Stomach smooth muscle (tissue), 2 donors: Measurements from ENCODE around the gene TRIO.

ENCODE experiments used
- H3K27ac ChIP-seq: one replicate; pipeline ENCODE4 v1.7.0; 2013; ENCODE audit warnings: mild to moderate bottlenecking, low read length, inconsistent platforms
- H3K27me3 ChIP-seq, 2 donors: one replicate each; pipeline ENCODE4 v1.7.0; 2013; ENCODE audit warnings: low read length in 2 of 2; ENCODE audit not compliant: insufficient read depth in 2 of 2, control insufficient read depth in 1 of 2
- H3K36me3 ChIP-seq, 2 donors: one replicate each; pipeline ENCODE4 v1.7.0; 2013; ENCODE audit warnings: low read length in 2 of 2; ENCODE audit not compliant: control insufficient read depth in 2 of 2, insufficient read depth in 2 of 2
- H3K4me1 ChIP-seq: one replicate; pipeline ENCODE4 v1.7.0; 2013; ENCODE audit warnings: low read length; ENCODE audit not compliant: control insufficient read depth, insufficient read depth
- H3K4me3 ChIP-seq, 2 donors: one replicate each; pipeline ENCODE4 v1.7.0; 2013; ENCODE audit warnings: low read length in 2 of 2
- H3K9ac ChIP-seq, 2 donors: one replicate each; pipeline ENCODE4 v1.7.0; 2013; ENCODE audit warnings: low read length in 2 of 2, mild to moderate bottlenecking in 1 of 2
- H3K9me3 ChIP-seq, 2 donors: one replicate each; pipeline ENCODE4 v1.7.0; 2013; ENCODE audit warnings: low read length in 2 of 2; ENCODE audit not compliant: control insufficient read depth in 2 of 2
- donor health status: healthy.
- donor health status: Pancreatic carcinoma.

The TRIO gene

GRCh38 chr5:14258840-14259239 is 115.7 kb downstream of the TRIO start:
- Histone ChIP-seq H3K4me1 (peaks cover 40% of the 10 kb centered on the region), H3K27ac (no peak overlapping the region), H3K36me3 (no peaks in the 10 kb centered on the region), H3K9ac (peak overlapping the region in 1 of 2 donors; percentile 34), H3K9me3 (no peaks in the 10 kb centered on the region), H3K27me3 (no peaks in the 10 kb centered on the region), H3K4me3 (no peak overlapping the region)

- H3K9me3 ChIP-seq, result no peaks in the 10 kb centered on the region
- no peaks in the 10 kb centered on the region for H3K27me3 ChIP-seq
- H3K36me3 ChIP-seq, result no peaks in the 10 kb centered on the region
- peaks cover 40% of the 10 kb centered on the region for H3K4me1 ChIP-seq
- H3K9ac ChIP-seq, result no peak overlapping the region
- no peak overlapping the region for H3K4me3 ChIP-seq
- H3K27ac ChIP-seq, result no peak overlapping the region
These were observed 117.5 kb downstream of the TRIO start for GRCh38 chr5:14260637-14261036.

GRCh38 chr5:14261235-14261634 is 118.1 kb downstream of the TRIO start:
- Histone ChIP-seq H3K9me3 (no peaks in the 10 kb centered on the region), H3K36me3 (no peaks in the 10 kb centered on the region), H3K4me1 (peaks cover 40% of the 10 kb centered on the region), H3K9ac (no peak overlapping the region), H3K4me3 (no peak overlapping the region), H3K27me3 (no peaks in the 10 kb centered on the region), H3K27ac (no peak overlapping the region)

GRCh38 chr5:14261856-14262611 is 118.9 kb downstream of the TRIO start:
- H3K4me1 ChIP-seq, result peaks cover 35% of the 10 kb centered on the region
- no peaks in the 10 kb centered on the region for H3K36me3 ChIP-seq
- H3K4me3 ChIP-seq, result no peak overlapping the region
- no peaks in the 10 kb centered on the region for H3K27me3 ChIP-seq
- H3K9me3 ChIP-seq, result no peaks in the 10 kb centered on the region
- no peak overlapping the region for H3K9ac ChIP-seq
- H3K27ac ChIP-seq, result no peak overlapping the region

GRCh38 chr5:14263113-14263512 is 120.0 kb downstream of the TRIO start:
- no peak overlapping the region for H3K4me3 ChIP-seq
- no peaks in the 10 kb centered on the region for H3K27me3 ChIP-seq
- H3K36me3 ChIP-seq, result no peaks in the 10 kb centered on the region
- H3K9me3 ChIP-seq, result no peaks in the 10 kb centered on the region
- no peak overlapping the region for H3K9ac ChIP-seq
- peaks cover 30% of the 10 kb centered on the region for H3K4me1 ChIP-seq
- H3K27ac ChIP-seq, result no peak overlapping the region

- H3K27me3 ChIP-seq, result no peaks in the 10 kb centered on the region
- no peaks in the 10 kb centered on the region for H3K36me3 ChIP-seq
- H3K4me1 ChIP-seq, result peaks cover 30% of the 10 kb centered on the region
- H3K27ac ChIP-seq, result no peak overlapping the region
- H3K9me3 ChIP-seq, result no peaks in the 10 kb centered on the region
- H3K9ac ChIP-seq, result no peak overlapping the region
- no peak overlapping the region for H3K4me3 ChIP-seq
These were observed 120.6 kb downstream of the TRIO start for GRCh38 chr5:14263699-14264098.

GRCh38 chr5:14264605-14265316 is 121.6 kb downstream of the TRIO start:
- Histone ChIP-seq H3K9me3 (no peaks in the 10 kb centered on the region), H3K4me1 (peaks cover 32% of the 10 kb centered on the region)

GRCh38 chr5:14265570-14265969 is 122.4 kb downstream of the TRIO start:
- Histone ChIP-seq H3K9me3 (no peaks in the 10 kb centered on the region), H3K9ac (no peak overlapping the region), H3K4me3 (no peak overlapping the region), H3K27me3 (no peaks in the 10 kb centered on the region), H3K4me1 (peaks cover 35% of the 10 kb centered on the region), H3K36me3 (no peaks in the 10 kb centered on the region), H3K27ac (no peak overlapping the region)

More at GRCh38 chr5:14264605-14265316, 121.6 kb downstream of the TRIO start:
- no peak overlapping the region for H3K27ac ChIP-seq
- H3K4me3 ChIP-seq, result peak overlapping the region; percentile 38 to 66
- no peaks in the 10 kb centered on the region for H3K36me3 ChIP-seq
- H3K27me3 ChIP-seq, result no peaks in the 10 kb centered on the region
- peak overlapping the region in 1 of 2 donors; percentile 53 for H3K9ac ChIP-seq

GRCh38 chr5:14266171-14266570 is 123.0 kb downstream of the TRIO start:
- Histone ChIP-seq H3K4me1 (peaks cover 31% of the 10 kb centered on the region), H3K27ac (no peak overlapping the region), H3K4me3 (no peak overlapping the region), H3K9me3 (no peaks in the 10 kb centered on the region), H3K9ac (no peak overlapping the region), H3K27me3 (no peaks in the 10 kb centered on the region), H3K36me3 (no peaks in the 10 kb centered on the region)

- H3K4me3 ChIP-seq, result no peak overlapping the region
- peaks cover 27% of the 10 kb centered on the region for H3K4me1 ChIP-seq
- no peak overlapping the region for H3K27ac ChIP-seq
These were observed 123.5 kb downstream of the TRIO start for GRCh38 chr5:14266686-14267085.

More at GRCh38 chr5:14266686-14267085, 123.5 kb downstream of the TRIO start:
- H3K27me3 ChIP-seq, result no peaks in the 10 kb centered on the region
- H3K9me3 ChIP-seq, result no peaks in the 10 kb centered on the region
- H3K36me3 ChIP-seq, result no peaks in the 10 kb centered on the region
- H3K9ac ChIP-seq, result no peak overlapping the region
